GM19239 (cell line): ENCODE data around the gene SFXN2.

Experiments
- DNase-seq: peaks from one replicate; pipeline ENCODE4 v3.0.0; 2011; ENCODE audit warnings: low spot score; ENCODE audit not compliant: insufficient read length
- FAIRE-seq: peaks from 2 replicates; lab custom pipeline; 2011; peaks lifted over from hg19 to GRCh38; lab: Jason Lieb, UNC

The SFXN2 gene

GRCh38 chr10:102773320-102773719 lies 58.9 kb downstream of the SFXN2 start:
- DNase-seq: no peak
- FAIRE-seq: no peak

- FAIRE-seq (no peak), DNase-seq (peak; percentile 22)
Observed at GRCh38 chr10:102773986-102774385, 59.5 kb downstream of the SFXN2 start.

DNA sequence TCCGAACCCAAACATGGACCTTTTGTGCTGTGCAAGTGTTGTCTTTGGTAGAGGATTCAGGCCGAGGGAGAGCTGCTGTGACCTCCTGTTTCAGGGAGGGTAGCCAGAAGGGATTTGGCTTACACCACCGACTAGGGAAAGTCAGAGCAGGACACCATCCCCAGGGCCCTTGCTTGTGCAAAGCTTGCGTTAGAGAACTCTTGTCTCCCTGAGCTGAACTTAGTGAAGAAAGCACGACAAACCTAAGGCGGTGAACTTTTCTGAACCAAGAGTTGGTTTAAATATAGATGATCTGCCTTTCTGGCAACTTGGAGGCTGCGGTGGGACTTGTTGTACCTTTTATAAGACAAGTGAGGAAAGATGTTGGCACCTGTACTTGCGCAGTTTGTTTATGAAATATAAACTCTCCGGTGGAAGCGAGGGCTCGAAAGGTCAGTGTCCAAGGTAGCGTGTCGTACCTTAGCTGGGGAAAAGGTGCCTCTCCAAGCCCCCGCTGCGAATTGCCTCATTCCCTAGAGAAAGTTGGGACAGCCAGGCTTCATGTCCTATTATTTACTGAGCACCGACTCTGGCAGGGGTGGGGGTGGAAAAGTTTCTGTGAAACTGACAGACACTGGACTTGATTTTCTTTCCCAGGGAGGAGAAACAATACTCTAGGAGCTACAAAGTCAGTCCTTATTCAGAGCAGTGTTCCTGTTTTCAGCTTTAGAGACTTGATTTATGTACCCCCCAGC lies 60.9 kb downstream of the SFXN2 start:
- DNase-seq (no peak), FAIRE-seq (no peak)

- FAIRE-seq: no peak
- DNase-seq: no peak
Observed at GRCh38 chr10:102775935-102776669, 61.7 kb downstream of the SFXN2 start.

DNA sequence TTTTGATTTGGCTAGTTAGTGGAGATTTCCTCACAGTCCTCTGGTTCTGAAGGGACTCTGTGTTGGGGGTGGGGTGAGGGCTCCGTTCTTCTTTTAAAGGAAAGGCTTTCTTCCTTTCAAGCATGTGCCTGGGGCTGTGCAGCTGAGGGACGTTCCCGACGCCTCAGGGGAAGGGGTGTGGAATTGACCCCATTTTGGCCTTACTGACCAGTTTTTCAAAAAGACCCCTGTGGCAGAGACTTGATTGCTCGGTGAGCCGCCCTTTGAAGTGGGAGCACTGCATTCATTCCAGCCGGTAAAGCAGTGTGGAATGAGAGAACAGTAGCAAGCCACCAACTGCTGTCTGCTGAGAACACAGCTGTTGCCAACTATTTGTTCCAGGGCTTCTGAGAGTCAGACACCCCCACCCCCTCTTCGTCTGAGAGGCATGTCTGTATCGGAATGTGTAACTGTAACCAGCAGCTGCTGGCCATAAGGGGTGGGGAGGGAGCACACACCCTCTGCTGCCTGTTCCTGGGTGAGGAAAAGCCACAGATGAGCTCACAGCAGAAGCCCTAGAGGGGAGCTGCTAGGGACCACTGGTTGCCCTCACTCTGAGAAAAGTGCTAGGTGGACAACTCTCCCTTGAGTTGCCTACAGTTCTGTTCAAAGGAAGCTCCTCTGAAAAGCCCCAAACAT lies 62.5 kb downstream of the SFXN2 start:
- DNase-seq (no peak), FAIRE-seq (no peak)

GRCh38 chr10:102777711-102778453 lies 63.4 kb downstream of the SFXN2 start:
- no peak for DNase-seq
- FAIRE-seq: no peak

DNA sequence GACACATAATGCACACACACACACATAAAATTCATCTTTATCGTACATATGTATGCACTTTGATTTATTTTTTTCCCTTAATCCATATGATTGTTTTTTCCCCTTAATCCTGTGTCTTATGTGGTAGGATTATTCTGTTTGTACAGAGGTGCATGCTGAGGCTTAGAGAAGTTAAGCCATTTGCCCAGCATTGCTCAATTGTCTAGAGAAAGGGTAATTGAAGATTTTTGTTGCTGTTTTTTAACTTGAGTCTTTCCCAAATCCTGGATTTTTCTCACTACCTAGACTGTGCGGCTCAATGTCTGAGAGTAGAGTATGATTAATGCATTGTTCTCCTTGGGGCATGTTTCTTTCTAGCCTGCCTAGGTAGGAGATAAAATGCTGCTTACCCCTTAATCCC lies 64.3 kb downstream of the SFXN2 start:
- no peak for FAIRE-seq

DNA sequence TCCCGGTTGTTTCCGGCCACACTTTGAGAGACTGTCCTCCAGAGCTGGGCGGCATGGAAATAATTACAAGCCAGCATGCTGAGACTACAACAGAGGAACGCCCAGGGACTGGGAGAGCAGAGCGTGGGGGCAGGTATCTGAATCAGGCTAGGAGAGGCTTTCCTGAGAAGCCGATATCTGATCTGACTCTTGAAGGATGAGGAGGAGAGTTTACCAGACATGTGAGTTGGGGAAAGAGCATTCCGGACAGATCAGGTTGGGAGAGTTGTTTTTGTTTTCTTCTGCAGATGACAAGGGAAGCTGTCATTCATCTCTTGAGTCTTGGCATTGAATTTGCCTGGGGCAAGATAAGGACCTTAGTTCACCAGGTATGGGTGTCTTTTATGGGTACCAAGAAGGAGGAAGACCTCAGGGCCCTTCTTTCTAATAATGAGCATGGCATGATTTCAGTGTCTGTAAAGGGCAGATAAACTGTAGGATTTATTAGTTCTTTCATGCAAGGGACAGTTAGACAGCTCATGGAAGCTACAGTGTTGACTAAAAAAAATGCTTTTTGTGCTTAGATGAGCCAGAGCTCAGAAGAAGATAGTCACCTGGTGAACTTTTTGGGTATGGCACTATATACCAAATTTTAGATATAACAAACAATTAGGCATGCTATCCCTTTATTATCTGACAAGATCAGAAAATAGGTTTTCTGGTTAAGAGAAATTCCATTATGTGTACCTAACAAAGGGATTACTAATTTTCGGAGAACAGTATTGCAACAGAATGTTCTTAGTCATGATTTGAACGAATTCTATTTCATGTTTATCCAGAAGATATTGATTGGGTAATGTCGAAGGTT lies 65.5 kb downstream of the SFXN2 start:
- FAIRE-seq: no peak

More for the DNA sequence above, 64.3 kb downstream of the SFXN2 start:
- DNase-seq: no peak

DNA sequence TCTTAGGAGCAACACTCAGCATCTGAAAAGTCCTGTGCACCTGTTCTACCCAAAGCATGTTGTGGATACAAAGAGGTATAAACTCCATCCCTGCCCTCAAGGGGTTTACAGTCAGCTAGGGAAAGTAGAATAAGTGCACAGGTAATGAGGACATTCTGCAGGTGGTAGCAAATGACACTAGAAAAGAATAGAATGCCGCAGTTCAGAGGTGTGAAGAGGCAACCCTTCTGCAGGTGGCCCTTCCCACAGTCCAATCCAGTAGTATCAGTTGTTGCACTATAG lies 66.0 kb downstream of the SFXN2 start:
- DNase-seq (no peak), FAIRE-seq (no peak)

More for the DNA sequence above, 65.5 kb downstream of the SFXN2 start:
- no peak for DNase-seq

DNA sequence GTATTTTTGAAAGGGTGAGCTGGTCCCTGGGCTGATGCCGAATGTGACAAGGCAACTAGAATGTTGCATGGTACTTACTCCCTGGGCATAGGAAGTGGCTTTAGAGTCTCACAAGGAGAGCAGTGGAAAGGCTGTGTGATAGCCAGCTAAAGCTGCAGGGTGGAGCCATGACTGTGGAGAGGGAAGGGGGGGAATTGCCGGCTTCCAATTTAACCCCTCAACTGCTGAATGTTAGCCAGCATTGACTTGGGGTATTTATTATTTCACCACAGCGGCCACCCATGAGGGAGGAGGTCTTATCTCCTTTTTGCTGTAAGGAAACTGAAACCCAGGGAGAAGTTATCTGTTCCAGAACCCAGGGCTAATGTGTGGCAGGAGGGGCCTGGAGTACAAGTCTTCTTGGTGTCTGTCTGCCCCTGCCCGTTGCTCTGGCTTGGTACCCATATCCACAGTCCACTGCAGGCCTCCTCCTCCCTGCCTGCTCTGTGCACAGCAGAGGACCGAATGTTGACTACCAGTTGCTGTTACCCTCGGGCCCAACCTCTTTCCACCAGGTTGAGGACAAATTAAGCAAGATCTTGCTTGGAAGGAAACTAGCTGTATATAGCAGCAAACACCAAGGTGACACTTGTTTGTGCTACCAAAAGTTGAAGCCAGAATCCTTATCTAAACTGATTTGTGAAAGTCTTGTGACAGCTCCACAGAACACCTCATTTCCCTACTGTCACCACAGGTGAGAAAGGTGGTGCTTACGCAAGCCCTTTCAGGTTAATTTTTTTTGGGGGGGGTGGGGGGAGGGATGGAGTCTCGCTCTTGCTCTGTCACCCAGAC lies 66.9 kb downstream of the SFXN2 start:
- FAIRE-seq: no peak
- no peak for DNase-seq

- FAIRE-seq: no peak
- DNase-seq: no peak
Observed at GRCh38 chr10:102781921-102782557, 67.6 kb downstream of the SFXN2 start.

GRCh38 chr10:102782673-102783551 lies 68.5 kb downstream of the SFXN2 start:
- DNase-seq: no peak
- no peak for FAIRE-seq

DNA sequence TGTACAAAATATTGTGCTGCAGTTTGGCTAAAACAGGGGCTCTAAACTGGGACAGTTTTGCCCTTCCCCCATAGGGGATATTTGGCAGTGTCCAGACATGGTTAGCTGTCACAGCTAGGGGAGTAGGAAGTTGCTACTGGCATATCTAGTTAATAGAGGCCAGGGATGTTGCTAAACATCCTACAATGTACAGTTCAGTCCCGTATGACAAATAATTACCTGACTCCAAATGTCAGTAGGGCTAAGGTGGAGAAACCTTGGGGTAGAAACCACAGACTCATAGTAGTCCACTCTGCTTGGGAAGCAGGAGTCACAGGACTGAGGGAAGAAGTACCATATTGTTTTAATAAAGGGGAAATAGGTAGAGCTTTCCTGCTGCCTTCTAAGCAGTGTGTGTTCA lies 69.1 kb downstream of the SFXN2 start:
- DNase-seq (no peak), FAIRE-seq (no peak)

GRCh38 chr10:102785818-102786217 lies 71.4 kb downstream of the SFXN2 start:
- FAIRE-seq: no peak

GRCh38 chr10:102791754-102792395 lies 77.4 kb downstream of the SFXN2 start:
- FAIRE-seq (no peak), DNase-seq (no peak)

More at GRCh38 chr10:102785818-102786217, 71.4 kb downstream of the SFXN2 start:
- DNase-seq: no peak
